AG09309 (cell line): ENCODE results near the gene SLC26A1.

Experiments
- DNase-seq: peaks from one replicate; pipeline ENCODE4 v3.0.0-alpha.2; 2010; ENCODE audit warnings: low read depth
- H3K4me3 ChIP-seq: 2 replicates; pipeline ENCODE4 v1.5.1; 2011; ENCODE audit warnings: mild to moderate bottlenecking, low read depth, low read length, moderate library complexity; ENCODE audit not compliant: control insufficient read depth
- CTCF ChIP-seq: IDR thresholded peaks from 2 replicates; pipeline ENCODE4 v1.5.1; 2011; ENCODE audit warnings: mild to moderate bottlenecking, low read depth, low read length, inconsistent platforms; ENCODE audit not compliant: insufficient read depth, control insufficient read depth; ENCODE audit errors: missing control alignments

The SLC26A1 gene

GRCh38 chr4:1032861-1033260, 39.7 kb upstream of the SLC26A1 start:
- H3K4me3 ChIP-seq, result no peak overlapping the region
- DNase-seq, result no peak
- TF ChIP-seq CTCF, result no peak

- H3K4me3 ChIP-seq, result no peak overlapping the region
- TF ChIP-seq CTCF, result no peak
- DNase-seq, result no peak
Measured at GRCh38 chr4:1031956-1032795, 39.0 kb upstream of the SLC26A1 start.

- DNase-seq, result no peak
- H3K4me3 ChIP-seq, result no peak overlapping the region
- TF ChIP-seq CTCF, result no peak
Measured at GRCh38 chr4:1031346-1031745, 38.1 kb upstream of the SLC26A1 start.

GRCh38 chr4:1030559-1030958, 37.4 kb upstream of the SLC26A1 start:
- H3K4me3 ChIP-seq, result no peak overlapping the region
- TF ChIP-seq CTCF, result no peak
- DNase-seq, result no peak

GRCh38 chr4:1030031-1030430, 36.8 kb upstream of the SLC26A1 start:
- no peak for TF ChIP-seq CTCF
- H3K4me3 ChIP-seq, result no peak overlapping the region
- DNase-seq, result no peak

- no peak for TF ChIP-seq CTCF
- DNase-seq, result no peak
- H3K4me3 ChIP-seq, result no peak overlapping the region
Measured at GRCh38 chr4:1029529-1029928, 36.3 kb upstream of the SLC26A1 start.
